Ascending aorta (tissue), 2 donors: ENCODE results near the gene CD3E. TPM values are rescaled to one million over a fixed set of nuclear protein-coding genes. Genes with fewer than 3 reads are reported as not detected.
A peak's percentile ranks its signal among the peaks of the same experiment; 100 is the strongest.

Source experiments
- DNase-seq, 2 donors: peaks; one replicate each; pipeline ENCODE4 v3.0.0-alpha.2; 2019; ENCODE audit warnings: low spot score in 2 of 2
- H3K27ac ChIP-seq, 2 donors: fragments of 200-600 bp; sonication (generic); one replicate each; pipeline ENCODE4 v1.5.1; 2016 to 2017; ENCODE audit warnings: mild to moderate bottlenecking in 1 of 2
- H3K27me3 ChIP-seq: fragments of 200-600 bp; sonication (generic); one replicate; pipeline ENCODE4 v1.5.1; 2017
- H3K36me3 ChIP-seq, 2 donors: fragments of 200-600 bp; sonication (generic); one replicate each; pipeline ENCODE4 v1.5.1; 2016
- H3K4me1 ChIP-seq, 2 donors: fragments of 200-600 bp; sonication (generic); one replicate each; pipeline ENCODE4 v1.5.1; 2016 to 2017; ENCODE audit warnings: mild to moderate bottlenecking in 1 of 2
- H3K4me3 ChIP-seq, 2 donors: fragments of 200-600 bp; sonication (generic); one replicate each; pipeline ENCODE4 v1.5.1; 2016 to 2017; ENCODE audit warnings: mild to moderate bottlenecking in 1 of 2
- H3K9me3 ChIP-seq, 2 donors: fragments of 200-600 bp; sonication (generic); one replicate each; pipeline ENCODE4 v1.5.1; 2016
- CTCF ChIP-seq, 3 experiments: fragments of 200-600 bp in 2 of 3; fragments of 450-650 bp in 1 of 3; sonication (generic) in 2 of 3; IDR thresholded peaks; one replicate each; pipeline ENCODE4 v1.5.1; 2016 to 2019; ENCODE audit warnings: antibody characterized with exemption in 3 of 3, mild to moderate bottlenecking in 1 of 3, moderate library complexity in 1 of 3
- intact Hi-C: fragments of 100-400 bp; cut with DNase I; formaldehyde crosslinking; loops from one replicate; pipeline ENCODE4 v1.15.1; 2023
- total RNA-seq: library from RNA; depleted of rRNA; stranded (reverse); fragments of >200 nt; gene quantifications from one replicate; pipeline ENCODE4 v1.1.0, GENCODE V29; 2016

The CD3E gene
- total RNA-seq, 1 donor from 2014 or later, result not detected

GRCh38 chr11:118290923-118291322 is 13.6 kb upstream of the CD3E start:
- intact Hi-C loops, result no loop called here
- TF ChIP-seq CTCF (IDR thresholded peaks at IDR 0.05), result peak in 1 of 3 experiments; percentile 7
- peak in 1 of 2 donors; percentile 64 for DNase-seq

GRCh38 chr11:118291477-118292135 is 12.9 kb upstream of the CD3E start:
- H3K9me3 ChIP-seq, result no peaks in the 10 kb centered on the region
- intact Hi-C loops, result no loop called here
- H3K27ac ChIP-seq, result no peak overlapping the region
- no peaks in the 10 kb centered on the region for H3K36me3 ChIP-seq
- no peak for TF ChIP-seq CTCF (IDR thresholded peaks at IDR 0.05)
- no peaks in the 10 kb centered on the region for H3K27me3 ChIP-seq
- no peak overlapping the region for H3K4me3 ChIP-seq
- no peak for DNase-seq
- H3K4me1 ChIP-seq, result no peaks in the 10 kb centered on the region

More at GRCh38 chr11:118290923-118291322, 13.6 kb upstream of the CD3E start:
- Histone ChIP-seq H3K9me3 (no peaks in the 10 kb centered on the region), H3K27ac (no peak overlapping the region), H3K4me1 (no peaks in the 10 kb centered on the region), H3K36me3 (no peaks in the 10 kb centered on the region), H3K4me3 (no peak overlapping the region), H3K27me3 (no peaks in the 10 kb centered on the region)

- Histone ChIP-seq H3K27ac (no peak overlapping the region), H3K4me3 (no peak overlapping the region), H3K27me3 (no peaks in the 10 kb centered on the region), H3K9me3 (no peaks in the 10 kb centered on the region), H3K4me1 (no peaks in the 10 kb centered on the region), H3K36me3 (no peaks in the 10 kb centered on the region)
- intact Hi-C loops, result no loop called here
- TF ChIP-seq CTCF (IDR thresholded peaks at IDR 0.05), result no peak
- DNase-seq, result no peak
Observed at GRCh38 chr11:118294053-118294452, 10.5 kb upstream of the CD3E start.

GRCh38 chr11:118295199-118295598 is 9.3 kb upstream of the CD3E start:
- H3K27me3 ChIP-seq, result no peaks in the 10 kb centered on the region
- no peak overlapping the region for H3K4me3 ChIP-seq
- no peak for TF ChIP-seq CTCF (IDR thresholded peaks at IDR 0.05)
- no peaks in the 10 kb centered on the region for H3K4me1 ChIP-seq
- H3K36me3 ChIP-seq, result no peaks in the 10 kb centered on the region
- H3K9me3 ChIP-seq, result no peaks in the 10 kb centered on the region
- intact Hi-C loops, result no loop called here
- DNase-seq, result no peak
- no peak overlapping the region for H3K27ac ChIP-seq

- Histone ChIP-seq H3K9me3 (no peaks in the 10 kb centered on the region), H3K4me1 (no peaks in the 10 kb centered on the region), H3K36me3 (no peaks in the 10 kb centered on the region), H3K4me3 (no peak overlapping the region), H3K27ac (no peak overlapping the region), H3K27me3 (no peaks in the 10 kb centered on the region)
- peak in 1 of 3 experiments; percentile 25 for TF ChIP-seq CTCF (IDR thresholded peaks at IDR 0.05)
- intact Hi-C loops, result no loop called here
- DNase-seq, result no peak
Observed at GRCh38 chr11:118295815-118296454, 8.6 kb upstream of the CD3E start.
